AG09309 (cell line): Measurements from ENCODE around the gene RAB1B.

ENCODE experiments used
- DNase-seq: peaks from one replicate; pipeline ENCODE4 v3.0.0-alpha.2; 2010; ENCODE audit warnings: low read depth
- H3K4me3 ChIP-seq: 2 replicates; pipeline ENCODE4 v1.5.1; 2011; ENCODE audit warnings: mild to moderate bottlenecking, low read depth, low read length, moderate library complexity; ENCODE audit not compliant: control insufficient read depth
- TF ChIP-seq, protein P1 (sequence below): IDR thresholded peaks from 2 replicates; pipeline ENCODE4 v1.5.1; 2011; ENCODE audit warnings: mild to moderate bottlenecking, low read depth, low read length, inconsistent platforms; ENCODE audit not compliant: insufficient read depth, control insufficient read depth; ENCODE audit errors: missing control alignments

RAB1B gene

GRCh38 chr11:66230156-66230555 lies 38.3 kb upstream of the RAB1B start:
- TF ChIP-seq, protein P1, sequence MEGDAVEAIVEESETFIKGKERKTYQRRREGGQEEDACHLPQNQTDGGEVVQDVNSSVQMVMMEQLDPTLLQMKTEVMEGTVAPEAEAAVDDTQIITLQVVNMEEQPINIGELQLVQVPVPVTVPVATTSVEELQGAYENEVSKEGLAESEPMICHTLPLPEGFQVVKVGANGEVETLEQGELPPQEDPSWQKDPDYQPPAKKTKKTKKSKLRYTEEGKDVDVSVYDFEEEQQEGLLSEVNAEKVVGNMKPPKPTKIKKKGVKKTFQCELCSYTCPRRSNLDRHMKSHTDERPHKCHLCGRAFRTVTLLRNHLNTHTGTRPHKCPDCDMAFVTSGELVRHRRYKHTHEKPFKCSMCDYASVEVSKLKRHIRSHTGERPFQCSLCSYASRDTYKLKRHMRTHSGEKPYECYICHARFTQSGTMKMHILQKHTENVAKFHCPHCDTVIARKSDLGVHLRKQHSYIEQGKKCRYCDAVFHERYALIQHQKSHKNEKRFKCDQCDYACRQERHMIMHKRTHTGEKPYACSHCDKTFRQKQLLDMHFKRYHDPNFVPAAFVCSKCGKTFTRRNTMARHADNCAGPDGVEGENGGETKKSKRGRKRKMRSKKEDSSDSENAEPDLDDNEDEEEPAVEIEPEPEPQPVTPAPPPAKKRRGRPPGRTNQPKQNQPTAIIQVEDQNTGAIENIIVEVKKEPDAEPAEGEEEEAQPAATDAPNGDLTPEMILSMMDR, result no peak
- DNase-seq, result no peak
- no peak overlapping the region for H3K4me3 ChIP-seq

DNA sequence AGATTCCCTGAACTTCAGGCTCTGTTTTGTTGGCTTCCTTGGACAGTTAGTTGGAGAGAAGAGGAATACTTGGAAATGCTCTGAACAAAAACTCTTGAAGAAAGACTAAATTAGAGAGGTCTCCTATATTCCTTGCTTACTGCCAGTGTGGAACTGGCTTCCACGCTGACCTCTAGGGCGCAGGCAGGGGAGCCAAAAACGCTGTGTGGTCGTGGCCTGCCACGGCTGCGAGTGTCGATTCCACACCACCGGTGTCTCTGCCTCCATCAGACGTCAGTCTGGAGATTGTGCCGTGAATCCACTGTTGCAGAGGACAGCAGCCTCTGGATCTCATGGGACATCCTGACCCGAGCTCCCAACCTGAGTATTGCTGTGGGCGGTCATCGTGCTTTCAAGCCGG lies 37.5 kb upstream of the RAB1B start:
- DNase-seq, result no peak
- H3K4me3 ChIP-seq, result no peak overlapping the region
- TF ChIP-seq, protein P1, result no peak

- TF ChIP-seq, protein P1, result no peak
- no peak for DNase-seq
- no peak overlapping the region for H3K4me3 ChIP-seq
Observed at GRCh38 chr11:66231561-66231960, 36.9 kb upstream of the RAB1B start.

- DNase-seq, result no peak
- TF ChIP-seq, protein P1, result no peak
Observed at GRCh38 chr11:66232769-66233168, 35.7 kb upstream of the RAB1B start.

GRCh38 chr11:66233301-66233700 lies 35.1 kb upstream of the RAB1B start:
- DNase-seq, result no peak
- no peak overlapping the region for H3K4me3 ChIP-seq
- TF ChIP-seq, protein P1, result no peak

More at GRCh38 chr11:66232769-66233168, 35.7 kb upstream of the RAB1B start:
- no peak overlapping the region for H3K4me3 ChIP-seq

DNA sequence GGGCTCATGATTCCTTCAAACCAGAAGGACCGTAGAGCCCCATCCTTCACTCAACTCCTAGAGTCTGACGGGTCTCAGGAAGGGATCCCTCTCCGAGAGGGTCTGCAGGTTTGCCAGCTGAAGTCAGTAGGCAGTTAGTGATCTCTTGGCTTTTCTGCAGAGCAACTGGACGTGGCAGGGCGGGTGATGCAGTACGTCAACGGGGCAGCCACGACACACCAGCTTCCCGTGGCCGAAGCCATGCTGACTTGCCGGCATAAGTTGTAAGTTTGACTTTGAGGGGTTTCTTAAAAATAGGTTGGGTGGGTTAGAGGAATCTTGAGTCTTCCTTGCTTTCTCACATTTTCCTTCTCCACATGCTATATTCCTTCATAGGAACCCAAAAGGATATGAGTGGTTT lies 33.3 kb upstream of the RAB1B start:
- no peak for DNase-seq
- H3K4me3 ChIP-seq, result no peak overlapping the region
- TF ChIP-seq, protein P1, result no peak

GRCh38 chr11:66237867-66238266 lies 30.6 kb upstream of the RAB1B start:
- H3K4me3 ChIP-seq, result no peak overlapping the region
- TF ChIP-seq, protein P1, result no peak
- DNase-seq, result no peak
